H1 (cell line): ENCODE measurements around the gene TFB1M. TPM values are rescaled to one million over a fixed set of nuclear protein-coding genes. Genes with fewer than 3 reads are reported as not detected.

Experiments used
- CTCF ChIA-PET: fragments of 300-600 bp; sonication (Branson Sonifier 250); formaldehyde crosslinking; loops from one replicate; lab custom pipeline; 2021; ENCODE audit not compliant: partially characterized antibody; lab: Charles Lee
- POLR2A ChIA-PET: fragments of 300-600 bp; sonication (Branson Sonifier 250); formaldehyde crosslinking; loops from one replicate; lab custom pipeline; 2021; ENCODE audit warnings: inconsistent platforms; ENCODE audit not compliant: partially characterized antibody; lab: Charles Lee
- DNase-seq, 2 experiments: peaks; one replicate each; pipeline versions ENCODE4 v3.0.0 to v3.0.0-alpha.2; 2010 to 2022; ENCODE audit warnings: low spot score in 2 of 2, low read depth in 1 of 2, mixed read lengths in 1 of 2
- FAIRE-seq: peaks from 2 replicates; lab custom pipeline; 2011; peaks lifted over from hg19 to GRCh38; lab: Jason Lieb, UNC
- H2AFZ ChIP-seq: 2 replicates; pipeline ENCODE4 v1.8.1; 2012; ENCODE audit warnings: low read length, inconsistent platforms
- H2AK5ac ChIP-seq: 2 replicates; pipeline ENCODE4 v1.6.1; 2013; ENCODE audit warnings: low read depth, low read length
- H2BK120ac ChIP-seq: replicated peaks from 2 replicates; pipeline ENCODE3; 2013; ENCODE audit warnings: low read depth, low read length, inconsistent platforms
- H2BK12ac ChIP-seq: 2 replicates; pipeline ENCODE4 v1.6.1; 2013; ENCODE audit warnings: low read depth, low read length
- H2BK15ac ChIP-seq: 2 replicates; pipeline ENCODE4 v1.6.1; 2013; ENCODE audit warnings: low read length
- H2BK20ac ChIP-seq: 2 replicates; pipeline ENCODE4 v1.6.1; 2013; ENCODE audit warnings: low read length
- H2BK5ac ChIP-seq: 2 replicates; pipeline ENCODE4 v1.6.1; 2013; ENCODE audit warnings: low read depth, low read length
- H3K14ac ChIP-seq: 2 replicates; pipeline ENCODE4 v1.6.1; 2013; ENCODE audit warnings: inconsistent platforms; ENCODE audit not compliant: insufficient read length
- H3K18ac ChIP-seq: 2 replicates; pipeline ENCODE4 v1.6.1; 2013; ENCODE audit warnings: low read length; ENCODE audit errors: extremely low read depth
- H3K23ac ChIP-seq: 2 replicates; pipeline ENCODE4 v1.6.1; 2013; ENCODE audit warnings: inconsistent platforms; ENCODE audit not compliant: insufficient read length
- H3K23me2 ChIP-seq: 2 replicates; pipeline ENCODE4 v1.6.1; 2013; ENCODE audit warnings: low read depth, low read length
- H3K27ac ChIP-seq: 2 replicates; pipeline ENCODE4 v1.6.1; 2011; ENCODE audit warnings: low read depth, low read length, inconsistent platforms
- H3K27me3 ChIP-seq, 4 experiments: replicated peaks in 1 of 4; 1 replicate in 1 of 4; 2 replicates in 3 of 4; pipeline versions ENCODE4 v1.6.1 to v1.8.1; 2011 to 2013; ENCODE audit warnings: low read length in 3 of 4, mild to moderate bottlenecking in 3 of 4, inconsistent platforms in 2 of 4, mixed read lengths in 2 of 4, moderate library complexity in 1 of 4; ENCODE audit not compliant: control insufficient read depth in 3 of 4, insufficient read depth in 3 of 4; ENCODE audit errors: extremely low read depth in 1 of 4
- H3K36me3 ChIP-seq, 4 experiments: 2 replicates each; pipeline versions ENCODE4 v1.6.1 to v1.8.1; 2011 to 2013; ENCODE audit warnings: mild to moderate bottlenecking in 4 of 4, low read length in 3 of 4, moderate library complexity in 2 of 4, control low read depth in 1 of 4, inconsistent platforms in 1 of 4; ENCODE audit not compliant: insufficient read depth in 4 of 4, control insufficient read depth in 2 of 4
- H3K4ac ChIP-seq: replicated peaks from 2 replicates; pipeline ENCODE3; 2013; ENCODE audit warnings: low read length, low read depth, mixed read lengths, inconsistent platforms; ENCODE audit not compliant: insufficient read length
- H3K4me1 ChIP-seq, 4 experiments: replicated peaks in 1 of 4; 1 replicate in 1 of 4; 2 replicates in 3 of 4; pipeline versions ENCODE4 v1.6.1 to v1.8.1; 2011 to 2013; ENCODE audit warnings: low read length in 3 of 4, inconsistent platforms in 2 of 4, mixed read lengths in 1 of 4; ENCODE audit not compliant: insufficient read depth in 4 of 4, control insufficient read depth in 3 of 4
- H3K4me2 ChIP-seq, 2 experiments: 2 replicates each; pipeline versions ENCODE4 v1.6.1 to v1.8.1; 2011 to 2013; ENCODE audit warnings: low read depth in 2 of 2, low read length in 2 of 2, control low read depth in 1 of 2, inconsistent platforms in 1 of 2, mild to moderate bottlenecking in 1 of 2; ENCODE audit not compliant: insufficient read depth in 1 of 2
- H3K4me3 ChIP-seq, 4 experiments: fragments of 200-600, 300-600 bp in 1 of 4; sonication (generic), shearing (Covaris generic), sonication (Bioruptor Twin) in 1 of 4; 2 replicates each; pipeline versions ENCODE4 v1.5.1 to v1.8.1; 2011 to 2016; ENCODE audit warnings: low read length in 4 of 4, low read depth in 3 of 4, control low read depth in 2 of 4, inconsistent platforms in 2 of 4, mild to moderate bottlenecking in 2 of 4, mixed read lengths in 1 of 4, moderate library complexity in 1 of 4; ENCODE audit not compliant: insufficient read depth in 2 of 4; ENCODE audit errors: extremely low read depth in 1 of 4
- H3K56ac ChIP-seq: replicated peaks from 2 replicates; pipeline ENCODE3; 2013; ENCODE audit warnings: low read depth, mild to moderate bottlenecking, mixed read lengths, low read length, inconsistent platforms; ENCODE audit not compliant: insufficient read length
- H3K79me1 ChIP-seq: 2 replicates; pipeline ENCODE4 v1.6.1; 2013; ENCODE audit warnings: low read depth, low read length, control low read depth
- H3K79me2 ChIP-seq, 2 experiments: 2 replicates each; pipeline versions ENCODE4 v1.6.1 to v1.8.1; 2012 to 2013; ENCODE audit warnings: low read length in 2 of 2, mild to moderate bottlenecking in 2 of 2, inconsistent platforms in 1 of 2; ENCODE audit not compliant: insufficient read depth in 2 of 2, control insufficient read depth in 1 of 2
- H3K9ac ChIP-seq, 4 experiments: replicated peaks in 1 of 4; 1 replicate in 1 of 4; 2 replicates in 3 of 4; pipeline versions ENCODE4 v1.6.1 to v1.8.1; 2011 to 2013; ENCODE audit warnings: low read depth in 3 of 4, low read length in 3 of 4, control low read depth in 2 of 4, mild to moderate bottlenecking in 2 of 4, moderate library complexity in 2 of 4, inconsistent platforms in 1 of 4; ENCODE audit errors: extremely low read depth in 1 of 4
- H3K9me3 ChIP-seq, 2 experiments: 2 replicates each; pipeline versions ENCODE4 v1.6.1 to v1.8.1; 2012 to 2013; ENCODE audit warnings: mild to moderate bottlenecking in 2 of 2, moderate library complexity in 2 of 2, control low read depth in 1 of 2, inconsistent platforms in 1 of 2, low read depth in 1 of 2, low read length in 1 of 2, mixed read lengths in 1 of 2; ENCODE audit not compliant: insufficient read depth in 2 of 2
- H4K20me1 ChIP-seq, 2 experiments: replicated peaks in 1 of 2; 2 replicates each; pipeline versions ENCODE3 to v1.8.1; 2011 to 2013; ENCODE audit warnings: inconsistent platforms in 2 of 2, low read length in 2 of 2, mild to moderate bottlenecking in 1 of 2; ENCODE audit not compliant: insufficient read depth in 2 of 2, control insufficient read depth in 1 of 2
- H4K5ac ChIP-seq: 2 replicates; pipeline ENCODE4 v1.6.1; 2013; ENCODE audit warnings: low read length, low read depth, mixed read lengths, inconsistent platforms; ENCODE audit not compliant: insufficient read length
- H4K8ac ChIP-seq: 2 replicates; pipeline ENCODE4 v1.8.0; 2013; ENCODE audit warnings: mild to moderate bottlenecking, moderate library complexity, low read length, inconsistent platforms; ENCODE audit not compliant: insufficient read depth; ENCODE audit errors: extremely low read depth
- H4K91ac ChIP-seq: replicated peaks from 2 replicates; pipeline ENCODE3; 2013; ENCODE audit warnings: low read length, mixed read lengths, inconsistent platforms; ENCODE audit not compliant: insufficient read length
- HDAC2 ChIP-seq, 2 experiments: fragments of 300-600 bp in 1 of 2; sonication (generic) in 1 of 2; IDR thresholded peaks; 2 replicates each; pipeline ENCODE4 v1.6.1; 2011 to 2012; ENCODE audit warnings: low read depth in 2 of 2, low read length in 2 of 2, mild to moderate bottlenecking in 2 of 2, moderate library complexity in 2 of 2, borderline replicate concordance in 1 of 2, inconsistent platforms in 1 of 2
- SIN3A ChIP-seq, 2 experiments: IDR thresholded peaks in 1 of 2; conservative IDR thresholded peaks in 1 of 2; 2 replicates each; pipeline ENCODE4 v1.6.1; 2011 to 2012; ENCODE audit warnings: low read length in 2 of 2, improper control_type of control experiment in 1 of 2, low read depth in 1 of 2, mild to moderate bottlenecking in 1 of 2
- SIRT6 ChIP-seq: IDR thresholded peaks from one replicate; pipeline ENCODE4 v1.7.1; 2012; ENCODE audit warnings: low read length, inconsistent platforms
- WGBS, 2 experiments: shearing (Covaris generic) in 1 of 2; methylation state at CpG; one replicate each; pipeline versions ENCODE4 v1.1.6 to v1.1.7; 2013 to 2015; ENCODE audit warnings: low lambda C conversion rate in 2 of 2, mixed read lengths in 2 of 2, inconsistent platforms in 1 of 2, low coverage in 1 of 2, missing lambda C conversion rate in 1 of 2; ENCODE audit not compliant: insufficient replicate concordance in 2 of 2, insufficient coverage in 1 of 2, insufficient read length in 1 of 2; ENCODE audit errors: extremely low coverage in 1 of 2, missing lambda C conversion rate in 1 of 2; 5-methylcytosine and 5-hydroxymethylcytosine counted together
- polyA plus RNA-seq, 7 experiments: library from polyadenylated mRNA; depleted of rRNA in 3 of 7; stranded (reverse) in 5 of 7; unstranded in 2 of 7; fragments of >200 nt in 5 of 7; fragments of 200-250 nt in 2 of 7; gene quantifications; 1 replicate in 5 of 7; 2 replicates in 1 of 7; 4 replicates in 1 of 7; pipeline versions ENCODE4 v1.2.1 to v1.2.3, GENCODE V29; 2011 to 2013; ENCODE audit warnings: missing spikeins in 2 of 7, mixed read lengths in 2 of 7
- total RNA-seq: library from RNA; stranded (reverse); fragmentation: NEBNext Ultra II Directional; extraction: Animal tissue kit (Norgen Biotek cat#: 25700); gene quantifications from 2 replicates; pipeline ENCODE4 v1.2.1, GENCODE V29; 2021

The TFB1M gene
- total and polyA plus RNA-seq, 2 of the 8 experiments (the other 6 are each of a cell fraction or from before 2014, with no cell fraction given), result 28.2 to 49.4 TPM

DNA sequence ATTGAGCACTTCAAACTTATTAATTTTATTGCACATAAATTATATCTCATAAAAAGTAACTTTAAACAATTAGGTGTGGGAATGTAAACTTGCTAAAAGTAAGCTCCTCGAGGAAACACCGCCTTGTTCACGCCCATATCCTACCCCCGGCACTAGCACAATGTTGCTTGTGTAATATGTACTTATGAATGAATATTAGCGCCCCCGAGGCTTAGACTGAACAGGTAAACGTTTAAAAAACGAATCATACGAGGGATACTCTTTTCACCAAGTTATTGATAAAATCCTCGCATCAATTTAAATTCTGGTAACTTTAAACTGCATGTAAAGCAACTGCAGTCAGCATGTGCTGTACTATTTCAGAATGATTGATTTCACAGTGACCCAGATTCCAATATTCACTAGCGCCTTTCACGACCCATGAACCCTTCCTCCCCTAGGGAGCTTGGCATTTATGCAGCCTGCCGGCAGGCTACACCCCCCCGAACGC, 637 bp downstream of the TFB1M start:
- ChIA-PET POLR2A (interaction anchor here (0.6 to 1.1 kb wide), 5 partner anchors 9 to 35 kb away, joined by 3 read pairs; no protein-coding TSS in a partner anchor), CTCF (interaction anchor here (1.0 kb wide), 1 partner anchor 182 kb away, joined by 5 read pairs; no protein-coding TSS in a partner anchor)
- 9% methylated on average over 15 of the region's 15 CpGs; no CpG with 5 or more reads in 1 of the 2 experiments for whole genome bisulfite sequencing, 2 experiments
- Histone ChIP-seq H2BK20ac (no peak overlapping the region), H3K4me2 (peak overlapping the region; percentile 85 to 95), H3K18ac (peak overlapping the region; percentile 90; the same call in 1 of the 2 replicates), H4K91ac (peak overlapping the region; percentile 72), H3K9ac (peak overlapping the region in 3 of 4 experiments; percentile 64 to 85 (median 82); a peak in 6 of 7 replicates), H3K23me2 (peaks cover 6% of the 10 kb centered on the region), H3K14ac (no peak overlapping the region), H2BK15ac (0 out of 2 replicates have a peak overlapping the region, but pooled peaks have one; percentile 76), H2AFZ (peak overlapping the region; percentile 80; the same call in 1 of the 2 replicates), H3K4ac (no peak overlapping the region), H4K5ac (peak overlapping the region; percentile 71), H2AK5ac (no peak overlapping the region), H2BK120ac (no peak overlapping the region), H3K56ac (peak overlapping the region; percentile 87), H3K4me3 (peak overlapping the region; percentile 82 to 96 (median 93)), H3K27ac (peak overlapping the region; percentile 83), H3K36me3 (peaks cover 3 to 40% (median 13%) of the 10 kb centered on the region in 4 experiments; a peak in 7 of 8 replicates), H3K79me1 (no peaks in the 10 kb centered on the region), H2BK5ac (peak overlapping the region; percentile 87), H3K79me2 (peaks cover 0 to 25% of the 10 kb centered on the region in 2 experiments; a peak in 2 of 4 replicates), H3K9me3 (no peaks in the 10 kb centered on the region), H4K8ac (peak overlapping the region; percentile 92; the same call in 1 of the 2 replicates), H3K4me1 (no peaks in the 10 kb centered on the region), H3K27me3 (no peaks in the 10 kb centered on the region), H3K23ac (no peak overlapping the region), H4K20me1 (peaks cover 1 to 2% of the 10 kb centered on the region in 2 experiments), H2BK12ac (no peak overlapping the region)
- 0 out of 4 replicates have a peak, but pooled peaks of 1 of the 2 experiments have one; percentile 55 for TF ChIP-seq HDAC2 (IDR thresholded peaks at IDR 0.05; ENCODE audit: borderline replicate concordance in 1 of 2, low read depth in 2 of 2, low read length in 2 of 2)
- TF ChIP-seq SIN3A (conservative IDR thresholded peaks at IDR 0.05 in 1 of 2, IDR thresholded peaks at IDR 0.05 in 1 of 2; ENCODE audit: low read depth in 1 of 2, low read length in 2 of 2), result 0 out of 4 replicates have a peak, but pooled peaks of 1 of the 2 experiments have one; percentile 32
- TF ChIP-seq SIRT6, result no peak
- DNase-seq (no peak), FAIRE-seq (no peak)
